Astrocyte (in vitro differentiated cells and primary cell): Measurements from ENCODE around the gene MED15. TPM values are rescaled to one million over a fixed set of nuclear protein-coding genes. Genes with fewer than 3 reads are reported as not detected.

Source experiments
- DNase-seq: peaks from one replicate; pipeline ENCODE4 v3.0.0-alpha.2; 2010; ENCODE audit warnings: low read depth
- FAIRE-seq: peaks from 2 replicates; lab custom pipeline; 2011; peaks lifted over from hg19 to GRCh38; lab: Jason Lieb, UNC
- H2AFZ ChIP-seq: 2 replicates; pipeline ENCODE4 v1.6.0; 2012; ENCODE audit warnings: low read depth, low read length, inconsistent platforms
- H3K27ac ChIP-seq: 2 replicates; pipeline ENCODE4 v1.5.1; 2011; ENCODE audit warnings: low read depth, low read length, inconsistent platforms
- H3K27me3 ChIP-seq: 2 replicates; pipeline ENCODE4 v1.6.0; 2011; ENCODE audit warnings: low read length, inconsistent platforms; ENCODE audit not compliant: insufficient read depth
- H3K36me3 ChIP-seq: 2 replicates; pipeline ENCODE4 v1.5.1; 2011; ENCODE audit warnings: low read length, inconsistent platforms; ENCODE audit not compliant: insufficient read depth
- H3K4me1 ChIP-seq: 2 replicates; pipeline ENCODE4 v1.5.1; 2011; ENCODE audit warnings: low read length, inconsistent platforms; ENCODE audit not compliant: insufficient read depth
- H3K4me2 ChIP-seq: 2 replicates; pipeline ENCODE4 v1.6.0; 2012; ENCODE audit warnings: low read length, inconsistent platforms
- H3K4me3 ChIP-seq: 2 replicates; pipeline ENCODE4 v1.5.1; 2011; ENCODE audit warnings: low read depth, mild to moderate bottlenecking, low read length, inconsistent platforms; ENCODE audit not compliant: insufficient read depth
- H3K79me2 ChIP-seq: 2 replicates; pipeline ENCODE4 v1.6.0; 2012; ENCODE audit warnings: mild to moderate bottlenecking, low read length, inconsistent platforms; ENCODE audit not compliant: insufficient read depth
- H3K9ac ChIP-seq: 2 replicates; pipeline ENCODE4 v1.6.0; 2012; ENCODE audit warnings: mild to moderate bottlenecking, low read length, inconsistent platforms
- H3K9me3 ChIP-seq: 2 replicates; pipeline ENCODE4 v1.5.1; 2012; ENCODE audit warnings: low read depth, mild to moderate bottlenecking, low read length, inconsistent platforms; ENCODE audit not compliant: insufficient read depth
- H4K20me1 ChIP-seq: 2 replicates; pipeline ENCODE4 v1.6.0; 2012; ENCODE audit warnings: low read length, inconsistent platforms; ENCODE audit not compliant: insufficient read depth
- H3K27ac Mint-ChIP-seq: one replicate; pipeline ENCODE4 v1.8.0; 2021; ENCODE audit warnings: mild to moderate bottlenecking, mixed read lengths; ENCODE audit not compliant: unreplicated experiment
- H3K27me3 Mint-ChIP-seq: one replicate; pipeline ENCODE4 v1.8.0; 2021; ENCODE audit warnings: low read depth, mixed read lengths; ENCODE audit not compliant: unreplicated experiment
- H3K36me3 Mint-ChIP-seq: one replicate; pipeline ENCODE4 v1.8.0; 2021; ENCODE audit warnings: low read depth, mixed read lengths; ENCODE audit not compliant: unreplicated experiment
- H3K4me1 Mint-ChIP-seq: one replicate; pipeline ENCODE4 v1.8.0; 2021; ENCODE audit warnings: low read depth, mixed read lengths; ENCODE audit not compliant: unreplicated experiment
- H3K4me3 Mint-ChIP-seq: one replicate; pipeline ENCODE4 v1.8.0; 2021; ENCODE audit warnings: mild to moderate bottlenecking, moderate library complexity, mixed read lengths; ENCODE audit not compliant: unreplicated experiment
- H3K9me3 Mint-ChIP-seq: one replicate; pipeline ENCODE4 v1.8.0; 2021; ENCODE audit warnings: mild to moderate bottlenecking, mixed read lengths; ENCODE audit not compliant: unreplicated experiment
- CTCF ChIP-seq: IDR thresholded peaks from 2 replicates; pipeline ENCODE4 v1.5.1; 2011; ENCODE audit warnings: low read depth, mild to moderate bottlenecking, inconsistent platforms, low read length, moderate library complexity; ENCODE audit not compliant: insufficient read depth
- EZH2 ChIP-seq: IDR thresholded peaks from 2 replicates; pipeline ENCODE4 v1.6.1; 2012; ENCODE audit warnings: mild to moderate bottlenecking, low read length, inconsistent platforms; ENCODE audit not compliant: insufficient read depth
- total RNA-seq: library from RNA; stranded (reverse); gene quantifications from 2 replicates; pipeline ENCODE4 v1.2.1, GENCODE V29; 2021

Gene MED15
- total RNA-seq, 1 donor from 2014 or later: 153 TPM

GRCh38 chr22:20595461-20595860, 88.1 kb downstream of the MED15 start:
- no peak overlapping the region for H3K4me3 Mint-ChIP-seq
- Histone ChIP-seq H3K27ac (no peak overlapping the region), H3K36me3 (no peaks in the 10 kb centered on the region), H4K20me1 (no peaks in the 10 kb centered on the region), H2AFZ (no peak overlapping the region), H3K79me2 (no peaks in the 10 kb centered on the region), H3K4me1 (no peaks in the 10 kb centered on the region), H3K27me3 (no peaks in the 10 kb centered on the region), H3K9me3 (no peaks in the 10 kb centered on the region), H3K9ac (no peak overlapping the region), H3K4me3 (no peak overlapping the region), H3K4me2 (no peak overlapping the region)
- no peak for FAIRE-seq
- H3K36me3 Mint-ChIP-seq: no peaks in the 10 kb centered on the region
- H3K27ac Mint-ChIP-seq: no peak overlapping the region
- H3K27me3 Mint-ChIP-seq: peaks cover 14% of the 10 kb centered on the region
- H3K9me3 Mint-ChIP-seq: no peaks in the 10 kb centered on the region
- H3K4me1 Mint-ChIP-seq: peaks cover 3% of the 10 kb centered on the region
- DNase-seq: no peak
- TF ChIP-seq CTCF (no peak), EZH2 (no peak)

- H3K36me3 Mint-ChIP-seq: no peaks in the 10 kb centered on the region
- no peaks in the 10 kb centered on the region for H3K9me3 Mint-ChIP-seq
- H4K20me1 ChIP-seq: no peaks in the 10 kb centered on the region
These were observed 91.7 kb downstream of the MED15 start for GRCh38 chr22:20599117-20599516.

More at GRCh38 chr22:20599117-20599516, 91.7 kb downstream of the MED15 start:
- no peaks in the 10 kb centered on the region for H3K9me3 ChIP-seq
- H3K4me2 ChIP-seq: no peak overlapping the region
- no peak overlapping the region for H3K4me3 Mint-ChIP-seq
- FAIRE-seq (no peak), DNase-seq (no peak)
- H3K4me1 Mint-ChIP-seq: no peaks in the 10 kb centered on the region
- no peak overlapping the region for H3K27ac Mint-ChIP-seq
- no peak overlapping the region for H2AFZ ChIP-seq
- H3K79me2 ChIP-seq: no peaks in the 10 kb centered on the region
- TF ChIP-seq CTCF: no peak
- no peak for TF ChIP-seq EZH2
- no peak overlapping the region for H3K9ac ChIP-seq
- H3K27ac ChIP-seq: no peak overlapping the region
- peaks cover 6% of the 10 kb centered on the region for H3K27me3 ChIP-seq
- H3K4me3 ChIP-seq: no peak overlapping the region
- no peaks in the 10 kb centered on the region for H3K4me1 ChIP-seq
- H3K36me3 ChIP-seq: no peaks in the 10 kb centered on the region
- H3K27me3 Mint-ChIP-seq: peaks cover 19% of the 10 kb centered on the region
